Measurements from ENCODE around the gene PDE12. TPM values are rescaled to one million over a fixed set of nuclear protein-coding genes. Genes with fewer than 3 reads are reported as not detected.

Gene PDE12
- total RNA-seq, 1 donor from 2014 or later = 19.5 TPM

DNA sequence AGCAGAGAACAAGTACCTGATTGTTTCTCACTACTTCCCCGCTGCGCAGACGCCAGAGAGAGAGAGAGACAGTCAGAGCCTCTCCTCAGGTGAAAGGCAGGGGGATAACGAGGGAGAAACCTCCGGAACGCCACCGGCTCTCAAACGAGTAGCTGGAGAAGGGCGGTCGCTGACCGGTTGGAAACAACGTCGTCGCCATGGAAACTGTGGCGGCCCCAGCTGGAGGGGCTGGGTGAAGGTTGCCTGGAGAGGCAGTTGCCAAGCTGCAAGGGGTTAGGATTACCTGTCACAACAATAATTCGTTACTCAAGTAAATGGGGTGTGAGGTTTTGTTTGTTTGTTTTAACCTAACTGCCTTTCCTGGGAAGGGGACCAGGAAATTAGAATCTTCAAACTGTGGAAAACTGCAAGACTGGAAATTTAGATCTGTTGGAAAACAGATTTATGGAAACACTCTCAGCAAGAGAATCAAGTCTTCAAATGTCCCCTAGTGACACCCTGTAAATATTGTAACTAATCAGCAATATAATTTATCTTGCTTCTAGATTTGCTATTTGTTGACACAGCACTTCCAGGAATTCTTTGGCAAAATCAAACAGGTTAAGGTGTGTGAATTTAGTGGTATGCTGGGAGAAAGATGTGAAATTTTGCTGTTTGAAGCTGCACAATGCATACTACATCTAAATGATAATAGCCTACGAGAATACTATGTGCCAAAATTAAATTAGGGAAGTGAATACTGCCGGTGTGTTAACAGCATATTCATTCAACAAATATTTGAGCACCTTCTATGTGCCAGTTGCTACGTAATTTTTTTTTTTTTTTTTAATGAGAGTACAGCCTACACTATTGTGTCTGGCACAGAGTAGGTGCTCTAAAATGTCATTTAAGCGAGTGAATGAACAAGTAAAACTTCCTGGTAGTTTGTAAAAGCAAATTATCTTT lies 11.6 kb upstream of the PDE12 start, which contains the start of gene DNAH12:
DNAH12 (minus strand) TSS at position 164 of the 945 bp plus-strand sequence. CDS start 1,474 bp downstream, outside the sequence.
- H3K4me1 Mint-ChIP-seq = peaks cover 19% of the 10 kb centered on the region
- no peak for TF ChIP-seq CTCF (conservative IDR thresholded peaks at IDR 0.05)

GRCh38 chr3:57545636-57546268 lies 10.3 kb upstream of the PDE12 start:
- TF ChIP-seq CTCF (conservative IDR thresholded peaks at IDR 0.05) = no peak
- peak overlapping the region; percentile 44 for H3K4me3 Mint-ChIP-seq
- DNase-seq (ENCODE audit: low read depth, low spot score) = no peak
- H3K27ac Mint-ChIP-seq (ENCODE audit: unreplicated experiment) = no peak overlapping the region
- no peaks in the 10 kb centered on the region for H3K36me3 Mint-ChIP-seq (ENCODE audit: low read depth)
- H3K9me3 Mint-ChIP-seq = no peaks in the 10 kb centered on the region
- H3K4me1 Mint-ChIP-seq = peaks cover 19% of the 10 kb centered on the region
- peaks cover 3% of the 10 kb centered on the region for H3K27me3 Mint-ChIP-seq (ENCODE audit: low read depth)

More for the DNA sequence above, 11.6 kb upstream of the PDE12 start, which contains the start of gene DNAH12:
- Mint-ChIP-seq H3K9me3 (no peaks in the 10 kb centered on the region), H3K36me3 (ENCODE audit: low read depth) (no peaks in the 10 kb centered on the region), H3K27ac (ENCODE audit: unreplicated experiment) (peak within 1 kb of the TSS; percentile 43), H3K27me3 (ENCODE audit: low read depth) (peaks cover 3% of the 10 kb centered on the region), H3K4me3 (peak within 1 kb of the TSS; percentile 78)
- DNase-seq (ENCODE audit: low read depth, low spot score) = peak; percentile 65

DNA sequence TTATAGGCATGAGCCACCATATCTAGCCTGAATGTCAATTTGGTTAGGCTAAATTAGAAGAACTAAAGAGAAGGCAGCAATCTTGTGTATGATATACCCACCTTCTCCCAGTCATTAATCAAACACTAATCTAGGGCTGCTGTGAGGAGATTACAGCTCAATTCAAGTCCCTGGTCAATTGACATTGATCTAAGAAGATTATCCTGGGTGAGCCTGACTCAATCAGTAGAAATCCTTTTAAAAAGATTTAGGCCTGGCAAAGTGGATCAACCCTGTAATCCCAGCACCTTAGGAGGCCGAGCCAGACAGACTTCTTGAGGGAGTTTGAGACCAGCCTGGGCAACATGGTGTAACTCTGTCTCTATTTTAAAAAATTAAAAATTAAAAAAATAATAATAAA lies 9.5 kb upstream of the PDE12 start:
- no peak overlapping the region for H3K4me3 Mint-ChIP-seq
- no peak for DNase-seq (ENCODE audit: low read depth, low spot score)
- peaks cover 3% of the 10 kb centered on the region for H3K27me3 Mint-ChIP-seq (ENCODE audit: low read depth)
- peaks cover 19% of the 10 kb centered on the region for H3K4me1 Mint-ChIP-seq
- no peak for TF ChIP-seq CTCF (conservative IDR thresholded peaks at IDR 0.05)
- no peaks in the 10 kb centered on the region for H3K36me3 Mint-ChIP-seq (ENCODE audit: low read depth)
- H3K27ac Mint-ChIP-seq (ENCODE audit: unreplicated experiment) = no peak overlapping the region
- no peaks in the 10 kb centered on the region for H3K9me3 Mint-ChIP-seq

- peak overlapping the region; percentile 85 for H3K4me3 Mint-ChIP-seq
- DNase-seq (ENCODE audit: low read depth, low spot score) = no peak
- peaks cover 34% of the 10 kb centered on the region for H3K4me1 Mint-ChIP-seq
- peaks cover 4% of the 10 kb centered on the region for H3K36me3 Mint-ChIP-seq (ENCODE audit: low read depth)
- TF ChIP-seq CTCF (conservative IDR thresholded peaks at IDR 0.05) = no peak
- no peaks in the 10 kb centered on the region for H3K27me3 Mint-ChIP-seq (ENCODE audit: low read depth)
- H3K9me3 Mint-ChIP-seq = no peaks in the 10 kb centered on the region
- peak overlapping the region; percentile 100 for H3K27ac Mint-ChIP-seq (ENCODE audit: unreplicated experiment)
Observed at GRCh38 chr3:57555306-57555705, 768 bp upstream of the PDE12 start.

DNA sequence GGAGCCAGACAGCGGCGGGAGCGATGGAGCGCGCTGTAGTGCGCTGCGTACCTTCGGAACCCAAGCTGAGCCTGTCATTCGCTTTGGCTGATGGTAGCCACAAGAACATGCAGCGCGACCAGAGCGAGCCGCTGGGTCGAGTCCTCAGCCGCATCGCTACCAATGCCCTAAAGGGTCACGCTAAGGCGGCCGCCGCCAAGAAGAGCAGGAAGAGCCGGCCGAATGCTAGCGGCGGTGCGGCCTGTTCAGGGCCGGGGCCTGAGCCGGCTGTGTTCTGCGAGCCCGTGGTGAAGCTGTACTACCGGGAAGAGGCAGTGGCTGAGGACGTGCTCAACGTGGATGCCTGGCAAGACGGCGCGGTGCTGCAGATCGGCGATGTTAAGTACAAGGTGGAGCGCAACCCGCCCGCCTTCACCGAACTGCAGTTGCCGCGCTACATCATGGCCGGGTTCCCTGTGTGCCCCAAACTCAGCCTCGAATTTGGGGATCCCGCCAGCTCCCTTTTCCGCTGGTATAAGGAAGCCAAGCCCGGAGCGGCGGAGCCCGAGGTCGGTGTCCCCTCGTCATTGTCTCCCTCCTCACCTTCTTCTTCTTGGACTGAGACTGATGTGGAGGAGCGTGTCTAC lies 498 bp downstream of the PDE12 start:
- no peaks in the 10 kb centered on the region for H3K9me3 Mint-ChIP-seq
- peak overlapping the region; percentile 27 for H3K27ac Mint-ChIP-seq (ENCODE audit: unreplicated experiment)
- H3K36me3 Mint-ChIP-seq (ENCODE audit: low read depth) = peaks cover 6% of the 10 kb centered on the region
- peaks cover 34% of the 10 kb centered on the region for H3K4me1 Mint-ChIP-seq
- no peaks in the 10 kb centered on the region for H3K27me3 Mint-ChIP-seq (ENCODE audit: low read depth)
- no peak for DNase-seq (ENCODE audit: low read depth, low spot score)
- H3K4me3 Mint-ChIP-seq = peak overlapping the region; percentile 85
- no peak for TF ChIP-seq CTCF (conservative IDR thresholded peaks at IDR 0.05)
